WTC11 (cell line): ENCODE measurements around the gene AQP3. TPM values are rescaled to one million over a fixed set of nuclear protein-coding genes. Genes with fewer than 3 reads are reported as not detected.

ENCODE experiments used
- ATAC-seq: fragments of 200-7000 bp; cut with Tn5 transposase; 2 replicates; pipeline ENCODE4 v1.10.0; 2021; ENCODE audit warnings: mild to moderate bottlenecking, moderate library complexity
- CTCF ChIA-PET: fragments of 300-600 bp; sonication (Branson Sonifier 250); formaldehyde crosslinking; loops from one replicate; lab custom pipeline; 2021; ENCODE audit warnings: antibody characterized with exemption; lab: Charles Lee
- POLR2A ChIA-PET: fragments of 350-600 bp; sonication (Branson Sonifier 250); formaldehyde crosslinking; loops from one replicate; lab custom pipeline; 2021; ENCODE audit warnings: antibody characterized with exemption; lab: Charles Lee
- DNase-seq: peaks from one replicate; pipeline ENCODE4 v3.0.0; 2021; ENCODE audit warnings: low spot score
- H3K27ac Mint-ChIP-seq: 2 replicates; pipeline ENCODE4 v1.8.0; 2021; ENCODE audit warnings: mixed read lengths
- H3K27me3 Mint-ChIP-seq: 2 replicates; pipeline ENCODE4 v1.8.0; 2021; ENCODE audit warnings: low read depth, mild to moderate bottlenecking, moderate library complexity, mixed read lengths
- H3K36me3 Mint-ChIP-seq: 2 replicates; pipeline ENCODE4 v1.8.0; 2021; ENCODE audit warnings: mixed read lengths
- H3K4me1 Mint-ChIP-seq: 2 replicates; pipeline ENCODE4 v1.8.0; 2022; ENCODE audit warnings: mixed read lengths
- H3K4me3 Mint-ChIP-seq: 2 replicates; pipeline ENCODE4 v1.8.0; 2021; ENCODE audit warnings: mild to moderate bottlenecking, moderate library complexity, mixed read lengths
- H3K9me3 Mint-ChIP-seq: 2 replicates; pipeline ENCODE4 v1.8.0; 2021; ENCODE audit warnings: mixed read lengths
- ATF2 ChIP-seq: sonication (generic); formaldehyde crosslinking; IDR thresholded peaks from 2 replicates; pipeline ENCODE4 v1.8.1; 2022; ENCODE audit warnings: low read depth, missing genetic modification reagents, borderline replicate concordance
- CDX4 ChIP-seq: fragments of 250-450 bp; sonication (Bioruptor Pico); IDR thresholded peaks from 2 replicates; pipeline ENCODE4 v1.9.0; 2021; ENCODE audit warnings: moderate library complexity, mild to moderate bottlenecking, inconsistent platforms, borderline replicate concordance
- E2F5 ChIP-seq: sonication (generic); formaldehyde crosslinking; IDR thresholded peaks from 2 replicates; pipeline ENCODE4 v1.8.1; 2022; ENCODE audit warnings: mild to moderate bottlenecking, moderate library complexity, missing genetic modification reagents
- FOXP1 ChIP-seq: sonication (generic); formaldehyde crosslinking; IDR thresholded peaks from 2 replicates; pipeline ENCODE4 v1.8.0; 2022; ENCODE audit warnings: missing genetic modification reagents, mild to moderate bottlenecking, moderate library complexity, borderline replicate concordance
- FOXP4 ChIP-seq: sonication (generic); formaldehyde crosslinking; IDR thresholded peaks from 2 replicates; pipeline ENCODE4 v1.8.0; 2022; ENCODE audit warnings: mild to moderate bottlenecking, missing genetic modification reagents
- GABPB1 ChIP-seq: sonication (generic); formaldehyde crosslinking; IDR thresholded peaks from 2 replicates; pipeline ENCODE4 v1.8.1; 2023; ENCODE audit warnings: mild to moderate bottlenecking, missing genetic modification reagents
- JAZF1 ChIP-seq: fragments of 250-450 bp; sonication (Bioruptor Pico); IDR thresholded peaks from 2 replicates; pipeline ENCODE4 v1.9.0; 2021; ENCODE audit warnings: moderate library complexity, mild to moderate bottlenecking, inconsistent platforms
- MLX ChIP-seq: sonication (generic); formaldehyde crosslinking; IDR thresholded peaks from 2 replicates; pipeline ENCODE4 v1.8.1; 2023; ENCODE audit warnings: mild to moderate bottlenecking, missing genetic modification reagents, moderate library complexity
- MYBL2 ChIP-seq: sonication (generic); formaldehyde crosslinking; IDR thresholded peaks from 2 replicates; pipeline ENCODE4 v1.8.1; 2023; ENCODE audit warnings: mild to moderate bottlenecking, moderate library complexity, missing genetic modification reagents
- TCF7 ChIP-seq: sonication (generic); formaldehyde crosslinking; IDR thresholded peaks from 2 replicates; pipeline ENCODE4 v1.8.0; 2022; ENCODE audit warnings: mild to moderate bottlenecking, low read depth, missing genetic modification reagents, moderate library complexity
- USF2 ChIP-seq: sonication (generic); formaldehyde crosslinking; IDR thresholded peaks from 2 replicates; pipeline ENCODE4 v1.8.1; 2023; ENCODE audit warnings: mild to moderate bottlenecking, missing genetic modification reagents, moderate library complexity
- ZNF281 ChIP-seq: sonication (generic); formaldehyde crosslinking; IDR thresholded peaks from 2 replicates; pipeline ENCODE4 v1.8.0; 2023; ENCODE audit warnings: mild to moderate bottlenecking, missing genetic modification reagents
- total RNA-seq: library from RNA; stranded (reverse); gene quantifications from 3 replicates; pipeline ENCODE4 v1.2.3, GENCODE V29; 2021

Gene AQP3
- total RNA-seq, 1 experiment from 2014 or later: 3.0 TPM

GRCh38 chr9:33446240-33446945, 1.0 kb downstream of the AQP3 start (continued):
- TF ChIP-seq E2F5 (no peak), TCF7 (no peak)

- Mint-ChIP-seq H3K27ac (no peak overlapping the region), H3K36me3 (no peaks in the 10 kb centered on the region), H3K4me1 (peaks cover 35% of the 10 kb centered on the region), H3K4me3 (no peak overlapping the region), H3K9me3 (no peaks in the 10 kb centered on the region), H3K27me3 (peaks cover 28% of the 10 kb centered on the region)
- ChIA-PET CTCF (interaction anchor here (1.0 to 1.7 kb wide), 6 partner anchors 28 to 72 kb away, joined by 3 to 7 read pairs (median 3); partner anchors contain the start of gene NOL6), POLR2A (interaction anchor here (1.1 to 1.8 kb wide), 2 partner anchors 70 to 421 kb away, joined by 3 to 5 read pairs; partner anchors contain the start of gene DNAJA1)
- TF ChIP-seq MYBL2 (CRISPR knock-in tag) (no peak), GABPB1 (no peak), FOXP4 (CRISPR knock-in tag) (no peak), FOXP1 (CRISPR knock-in tag) (no peak), ATF2 (CRISPR knock-in tag) (no peak), JAZF1 (CRISPR knock-in tag) (no peak), ZNF281 (CRISPR knock-in tag) (no peak)
- no peak for DNase-seq
- ATAC-seq: no peak
Measured at GRCh38 chr9:33445389-33446239, 1.8 kb downstream of the AQP3 start.

- H3K36me3 Mint-ChIP-seq: no peaks in the 10 kb centered on the region
- ChIA-PET POLR2A (interaction anchor here (0.7 kb wide), 1 partner anchor 81 kb away, joined by 5 read pairs; no protein-coding TSS in a partner anchor), CTCF (interaction anchor here (0.6 to 8.5 kb wide), 5 partner anchors 9 to 121 kb away, joined by 3 to 69 read pairs (median 6); partner anchors contain the start of gene NOL6)
- H3K4me3 Mint-ChIP-seq: no peak overlapping the region
- ATAC-seq (no peak), DNase-seq (no peak)
- peaks cover 26% of the 10 kb centered on the region for H3K27me3 Mint-ChIP-seq
- no peak overlapping the region for H3K27ac Mint-ChIP-seq
- H3K9me3 Mint-ChIP-seq: no peaks in the 10 kb centered on the region
- no peak for TF ChIP-seq CDX4 (CRISPR knock-in tag)
- no peak for TF ChIP-seq USF2
- no peak for TF ChIP-seq MLX (CRISPR knock-in tag)
- H3K4me1 Mint-ChIP-seq: peaks cover 48% of the 10 kb centered on the region
Measured at GRCh38 chr9:33443464-33444154, 3.8 kb downstream of the AQP3 start.
